ENCODE data around the gene ACSM6.

ACSM6 gene

GRCh38 chr10:95246582-95247051, 52.6 kb downstream of the ACSM6 start:
- ATAC-seq, result no peak
- peak; percentile 79 for DNase-seq

GRCh38 chr10:95247200-95247880, 53.3 kb downstream of the ACSM6 start:
- no peak for DNase-seq
- no peak for ATAC-seq

- DNase-seq, result no peak
- ATAC-seq, result no peak
Observed at GRCh38 chr10:95247881-95248583, 54.0 kb downstream of the ACSM6 start.

GRCh38 chr10:95248989-95249388, 55.0 kb downstream of the ACSM6 start:
- DNase-seq, result no peak
- ATAC-seq, result no peak

- no peak for ATAC-seq
- no peak for DNase-seq
Observed at GRCh38 chr10:95249467-95249866, 55.4 kb downstream of the ACSM6 start.

GRCh38 chr10:95250856-95251255, 56.8 kb downstream of the ACSM6 start:
- DNase-seq (no peak), ATAC-seq (no peak)

GRCh38 chr10:95253007-95253406, 59.0 kb downstream of the ACSM6 start:
- DNase-seq (no peak), ATAC-seq (no peak)

GRCh38 chr10:95253686-95254085, 59.6 kb downstream of the ACSM6 start:
- DNase-seq (no peak), ATAC-seq (no peak)

- no peak for DNase-seq
- no peak for ATAC-seq
Observed at GRCh38 chr10:95254629-95255028, 60.6 kb downstream of the ACSM6 start.

GRCh38 chr10:95256268-95256667, 62.2 kb downstream of the ACSM6 start:
- ATAC-seq, result no peak
- no peak for DNase-seq

GRCh38 chr10:95257849-95258248, 63.8 kb downstream of the ACSM6 start:
- DNase-seq (no peak), ATAC-seq (no peak)

- ATAC-seq (no peak), DNase-seq (no peak)
Observed at GRCh38 chr10:95260397-95260881, 66.4 kb downstream of the ACSM6 start.

GRCh38 chr10:95260909-95261552, 67.0 kb downstream of the ACSM6 start:
- DNase-seq (no peak), ATAC-seq (no peak)

GRCh38 chr10:95261926-95262325, 67.9 kb downstream of the ACSM6 start:
- DNase-seq (no peak), ATAC-seq (no peak)

- ATAC-seq, result no peak
Observed at GRCh38 chr10:95262763-95263518, 68.9 kb downstream of the ACSM6 start.

GRCh38 chr10:95263864-95264226, 69.8 kb downstream of the ACSM6 start:
- no peak for DNase-seq
- ATAC-seq, result no peak

More at GRCh38 chr10:95262763-95263518, 68.9 kb downstream of the ACSM6 start:
- DNase-seq, result no peak

GRCh38 chr10:95264227-95265051, 70.4 kb downstream of the ACSM6 start:
- DNase-seq (no peak), ATAC-seq (no peak)

- no peak for ATAC-seq
- no peak for DNase-seq
Observed at GRCh38 chr10:95265572-95265971, 71.5 kb downstream of the ACSM6 start.

- peak; percentile 49 for ATAC-seq
- no peak for DNase-seq
Observed at GRCh38 chr10:95266674-95267095, 72.6 kb downstream of the ACSM6 start.

- ATAC-seq (no peak), DNase-seq (no peak)
Observed at GRCh38 chr10:95267251-95267650, 73.2 kb downstream of the ACSM6 start.

GRCh38 chr10:95268438-95268837, 74.4 kb downstream of the ACSM6 start:
- no peak for ATAC-seq
- no peak for DNase-seq
